GM18870 (cell line): ENCODE results near the gene SKOR1.

Experiments
- ATAC-seq: cut with Tn5 transposase; IDR thresholded peaks from one replicate; pipeline ENCODE4 v1.9.1; 2021; ENCODE audit warnings: moderate library complexity; ENCODE audit not compliant: unreplicated experiment

SKOR1 gene, protein sequence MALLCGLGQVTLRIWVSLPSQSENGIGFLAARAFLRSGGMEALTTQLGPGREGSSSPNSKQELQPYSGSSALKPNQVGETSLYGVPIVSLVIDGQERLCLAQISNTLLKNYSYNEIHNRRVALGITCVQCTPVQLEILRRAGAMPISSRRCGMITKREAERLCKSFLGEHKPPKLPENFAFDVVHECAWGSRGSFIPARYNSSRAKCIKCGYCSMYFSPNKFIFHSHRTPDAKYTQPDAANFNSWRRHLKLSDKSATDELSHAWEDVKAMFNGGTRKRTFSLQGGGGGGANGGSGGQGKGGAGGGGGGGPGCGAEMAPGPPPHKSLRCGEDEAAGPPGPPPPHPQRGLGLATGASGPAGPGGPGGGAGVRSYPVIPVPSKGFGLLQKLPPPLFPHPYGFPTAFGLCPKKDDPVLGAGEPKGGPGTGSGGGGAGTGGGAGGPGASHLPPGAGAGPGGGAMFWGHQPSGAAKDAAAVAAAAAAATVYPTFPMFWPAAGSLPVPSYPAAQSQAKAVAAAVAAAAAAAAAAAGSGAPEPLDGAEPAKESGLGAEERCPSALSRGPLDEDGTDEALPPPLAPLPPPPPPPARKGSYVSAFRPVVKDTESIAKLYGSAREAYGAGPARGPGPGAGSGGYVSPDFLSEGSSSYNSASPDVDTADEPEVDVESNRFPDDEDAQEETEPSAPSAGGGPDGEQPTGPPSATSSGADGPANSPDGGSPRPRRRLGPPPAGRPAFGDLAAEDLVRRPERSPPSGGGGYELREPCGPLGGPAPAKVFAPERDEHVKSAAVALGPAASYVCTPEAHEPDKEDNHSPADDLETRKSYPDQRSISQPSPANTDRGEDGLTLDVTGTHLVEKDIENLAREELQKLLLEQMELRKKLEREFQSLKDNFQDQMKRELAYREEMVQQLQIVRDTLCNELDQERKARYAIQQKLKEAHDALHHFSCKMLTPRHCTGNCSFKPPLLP

DNA sequence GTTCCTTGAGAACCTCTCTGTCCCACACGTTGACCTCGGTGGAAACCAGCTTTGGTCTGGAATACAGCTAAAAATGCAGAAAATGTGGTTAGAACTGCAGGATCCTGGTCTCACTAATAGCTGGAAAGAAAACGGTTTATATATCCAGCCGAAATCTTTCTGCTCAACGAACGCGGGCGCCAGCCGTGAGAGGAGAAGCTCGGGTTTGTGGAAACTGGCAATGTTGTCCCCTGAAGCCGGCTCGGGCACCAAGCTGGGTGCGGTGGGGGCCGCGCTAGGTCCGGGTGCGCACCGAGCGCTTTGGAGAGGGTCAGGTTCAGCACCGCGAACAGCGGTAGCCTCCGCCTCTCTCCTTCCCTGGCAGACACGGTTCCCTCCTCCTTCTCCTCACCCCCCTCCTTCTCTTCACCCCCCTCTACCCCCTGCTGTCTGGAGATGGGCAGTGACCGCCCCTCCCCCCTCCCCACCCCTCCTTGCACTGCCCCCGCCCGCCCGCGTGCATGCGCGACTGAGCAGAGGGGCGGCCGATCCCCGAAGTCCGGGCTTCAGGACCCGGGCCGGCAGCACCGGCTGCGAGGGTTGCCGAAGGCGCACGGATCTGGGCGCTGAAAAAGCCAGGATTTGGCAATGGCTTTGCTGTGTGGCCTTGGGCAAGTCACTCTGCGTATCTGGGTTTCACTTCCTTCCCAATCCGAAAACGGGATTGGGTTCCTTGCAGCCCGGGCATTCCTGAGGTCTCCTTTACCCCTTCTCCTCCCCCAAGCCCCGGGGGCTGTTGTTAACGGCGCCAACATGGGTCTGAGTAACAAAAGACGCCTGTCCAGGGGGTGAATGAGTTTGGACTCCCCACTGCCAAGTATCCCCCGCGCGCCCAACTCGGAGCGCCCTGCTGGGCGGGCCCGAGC, at the start of gene SKOR1:
SKOR1 (plus strand) TSS at position 534 of the 905 bp plus-strand sequence; CDS start at position 628, 94 bp downstream.
- ATAC-seq = no peak

DNA sequence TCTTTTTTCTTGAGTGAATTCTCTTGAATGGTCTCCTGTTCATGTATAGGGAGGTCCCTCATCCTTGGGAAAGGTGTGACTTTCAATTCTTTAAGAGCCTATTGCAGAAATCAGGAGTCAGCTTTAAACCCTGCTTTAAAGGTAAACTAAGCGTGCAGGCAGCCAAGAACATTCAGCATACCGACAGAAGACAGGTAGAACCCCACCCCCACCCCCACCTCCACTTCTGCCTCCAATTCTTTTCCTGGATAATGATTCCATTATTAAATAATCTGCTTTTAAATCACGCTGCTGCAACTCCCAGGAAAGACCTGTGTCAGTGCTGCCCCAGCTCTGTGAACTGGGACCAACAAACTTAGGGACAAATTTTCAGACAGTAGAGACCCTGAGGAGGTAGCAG, 49.3 kb upstream of the SKOR1 start:
- no peak for ATAC-seq

DNA sequence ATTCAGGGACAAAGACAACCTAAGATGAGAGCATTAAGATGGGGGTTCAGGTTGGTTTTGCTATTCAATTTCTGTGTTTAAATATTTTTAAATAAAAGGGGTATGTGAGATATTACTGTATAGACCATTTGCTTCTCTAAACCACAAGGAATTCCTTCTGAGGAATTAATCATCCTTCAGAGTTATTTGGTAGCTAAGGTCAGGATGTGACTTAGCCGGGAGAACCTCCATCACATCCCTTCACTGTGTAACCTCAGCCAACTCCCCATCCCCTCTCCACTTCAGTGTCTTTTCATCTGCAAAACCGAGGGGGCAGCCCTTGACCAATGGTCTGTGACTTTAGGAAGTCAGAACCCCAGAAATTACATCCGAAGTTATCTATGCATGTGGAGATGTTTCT, 48.7 kb upstream of the SKOR1 start:
- no peak for ATAC-seq

DNA sequence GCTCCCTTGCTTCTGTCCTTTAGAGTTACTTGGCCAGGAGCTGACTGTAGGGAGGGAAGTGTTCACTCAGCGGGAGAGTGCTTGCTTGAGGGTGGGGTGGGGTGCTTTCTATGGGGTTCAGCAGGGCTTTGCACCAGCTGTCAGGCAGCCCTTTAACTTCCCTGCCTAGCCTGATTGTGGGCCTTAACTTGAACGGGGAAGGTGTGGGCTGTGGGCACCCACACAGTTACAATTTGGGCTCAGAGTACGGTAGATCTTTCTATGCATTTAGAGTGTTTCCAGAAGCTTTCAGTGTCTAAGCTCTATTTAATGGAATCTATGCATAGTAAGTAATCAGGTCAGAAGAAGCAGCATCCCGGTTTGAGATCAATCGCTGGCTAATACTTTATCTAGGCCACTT, 48.2 kb upstream of the SKOR1 start:
- no peak for ATAC-seq

DNA sequence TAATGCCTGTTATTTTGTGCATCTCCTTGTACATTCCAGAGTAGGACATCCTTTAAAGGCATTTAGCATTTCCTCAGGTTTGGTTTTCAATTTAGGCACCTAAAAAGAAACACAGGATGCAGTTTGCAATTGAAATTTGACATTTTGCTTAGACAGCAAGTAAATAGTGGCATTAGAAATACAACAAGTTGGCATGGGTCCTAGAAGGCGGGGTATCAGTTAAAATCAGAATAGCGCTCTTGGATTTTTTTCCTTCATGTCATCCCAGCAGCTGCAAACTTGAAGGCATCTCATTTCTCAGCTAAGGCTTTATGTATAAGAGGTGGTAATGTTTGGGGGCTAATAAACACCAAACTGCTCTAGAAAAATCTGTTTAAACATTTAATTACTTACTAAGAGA, 47.5 kb upstream of the SKOR1 start:
- ATAC-seq = no peak

DNA sequence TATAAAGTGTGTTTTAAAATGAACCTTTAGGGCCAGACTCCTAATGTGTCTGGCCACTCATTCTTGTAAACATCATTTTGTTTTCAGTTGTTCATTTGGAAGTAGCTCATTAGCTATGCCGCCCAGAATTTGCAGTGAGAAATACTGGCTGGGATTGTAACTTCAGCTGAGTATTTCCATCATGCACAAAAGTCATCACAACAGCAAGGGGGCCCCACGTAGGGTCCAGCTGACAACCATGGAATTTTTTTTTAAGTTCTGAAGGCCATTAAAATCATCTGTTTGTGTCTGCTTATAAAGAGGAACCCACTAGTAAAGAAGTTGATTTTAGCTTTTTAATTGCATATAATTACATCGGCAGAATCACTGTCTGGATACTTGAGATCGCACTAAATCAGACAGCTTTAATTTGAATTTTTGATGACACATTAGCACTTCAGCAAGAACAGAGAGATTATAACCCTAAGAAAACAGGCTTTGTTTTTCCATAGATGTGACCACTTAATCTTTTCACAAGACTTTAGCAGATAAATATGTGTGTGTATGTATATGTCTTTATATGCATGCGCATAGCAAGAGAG, 46.3 kb upstream of the SKOR1 start:
- no peak for ATAC-seq

DNA sequence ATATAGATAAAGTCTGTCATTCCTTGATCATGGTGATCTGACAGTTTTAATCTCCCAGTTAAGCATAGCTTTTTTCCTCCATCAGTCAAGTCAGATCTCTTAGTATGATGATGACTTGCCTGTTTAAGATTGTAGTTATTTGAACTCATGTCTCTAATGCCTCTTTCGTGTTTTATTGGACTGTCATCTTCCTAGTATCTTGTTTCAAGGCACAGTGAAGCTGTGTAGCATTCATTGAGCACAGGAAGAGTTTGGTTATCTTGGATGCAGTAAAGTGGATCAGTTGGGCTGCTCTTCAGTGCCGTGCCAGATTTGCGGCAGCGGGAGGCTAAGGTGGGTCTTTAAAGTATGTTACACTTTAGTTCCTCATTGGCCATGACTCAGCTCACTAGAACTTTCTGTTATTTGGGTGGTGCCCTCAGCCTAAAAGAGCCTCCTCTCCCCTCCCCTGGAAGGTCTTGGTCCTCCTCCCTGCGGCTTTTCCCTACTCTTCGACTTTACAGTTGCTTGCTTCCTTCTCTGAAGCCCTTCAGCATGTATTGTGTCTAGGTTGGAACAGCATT, 45.7 kb upstream of the SKOR1 start:
- ATAC-seq = no peak

DNA sequence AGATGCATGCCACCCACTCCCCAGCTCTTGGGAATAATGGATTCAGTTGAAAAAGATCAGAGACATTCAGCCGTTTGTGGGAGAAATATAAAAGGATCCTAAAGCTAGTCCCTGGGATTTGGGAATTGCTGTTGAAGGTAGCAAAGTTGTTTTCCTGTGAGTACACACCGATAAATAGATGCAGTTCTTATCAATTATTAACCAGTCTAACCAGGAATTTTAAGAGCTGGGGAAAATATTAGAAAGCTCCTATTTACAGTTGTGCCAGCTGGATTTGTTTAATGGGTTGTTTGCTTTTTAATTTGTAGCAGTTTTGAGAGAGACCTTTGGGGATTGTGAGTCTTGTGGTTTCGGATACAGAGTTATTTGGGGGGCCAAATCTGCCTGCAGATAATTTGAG, 44.2 kb upstream of the SKOR1 start:
- ATAC-seq = no peak

DNA sequence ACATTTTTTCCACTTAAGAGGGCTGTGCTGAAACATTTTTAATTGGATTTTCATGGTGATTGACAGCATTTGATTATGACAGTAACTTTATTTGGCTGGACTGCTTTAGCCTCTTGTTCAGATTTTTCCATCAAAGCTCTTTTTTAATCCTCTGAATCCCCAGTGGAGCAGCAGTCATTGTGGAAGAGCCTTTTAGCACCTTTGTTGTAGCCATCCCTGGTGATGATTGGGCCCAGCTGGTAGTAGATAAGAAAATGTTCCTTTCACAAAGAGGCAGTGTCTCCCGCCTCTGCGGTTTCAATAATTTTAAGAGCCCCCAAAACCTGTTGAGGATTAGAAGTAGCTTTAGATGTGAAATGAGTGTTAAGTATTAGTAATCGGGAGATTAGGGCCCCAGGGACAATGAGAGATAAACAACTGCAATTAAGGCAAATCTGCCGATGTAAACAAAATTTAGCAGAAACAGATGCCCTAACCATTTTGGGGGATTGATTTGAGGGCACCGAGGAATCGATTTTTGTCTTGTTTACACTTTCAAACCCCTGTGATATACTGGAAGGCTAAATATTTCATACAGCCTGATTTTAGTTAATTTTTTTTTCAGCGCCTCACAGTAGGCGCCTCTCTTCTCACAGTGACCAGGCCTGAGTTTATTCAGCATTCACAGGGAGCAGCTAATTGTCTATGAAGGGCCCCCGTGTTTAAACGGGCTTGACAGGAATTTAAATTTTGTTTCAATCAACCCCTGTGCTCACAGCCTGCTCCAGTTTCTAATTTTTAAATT, 43.2 kb upstream of the SKOR1 start:
- ATAC-seq = no peak

DNA sequence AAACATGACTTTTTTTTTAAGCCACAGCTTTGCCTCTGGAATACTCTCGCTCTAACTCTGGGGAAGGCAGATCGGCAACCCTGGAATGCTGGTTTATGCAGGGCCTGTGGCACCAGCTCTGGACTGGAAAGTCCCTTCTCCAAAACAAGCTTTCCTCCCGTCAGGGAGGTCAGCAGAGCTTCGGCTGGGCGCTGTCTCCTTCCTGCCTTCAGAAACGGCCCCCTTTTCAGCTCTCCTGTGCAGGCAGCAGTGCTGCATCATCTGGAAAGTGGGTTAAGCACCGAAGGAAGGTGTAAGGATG, 42.7 kb upstream of the SKOR1 start:
- no peak for ATAC-seq

DNA sequence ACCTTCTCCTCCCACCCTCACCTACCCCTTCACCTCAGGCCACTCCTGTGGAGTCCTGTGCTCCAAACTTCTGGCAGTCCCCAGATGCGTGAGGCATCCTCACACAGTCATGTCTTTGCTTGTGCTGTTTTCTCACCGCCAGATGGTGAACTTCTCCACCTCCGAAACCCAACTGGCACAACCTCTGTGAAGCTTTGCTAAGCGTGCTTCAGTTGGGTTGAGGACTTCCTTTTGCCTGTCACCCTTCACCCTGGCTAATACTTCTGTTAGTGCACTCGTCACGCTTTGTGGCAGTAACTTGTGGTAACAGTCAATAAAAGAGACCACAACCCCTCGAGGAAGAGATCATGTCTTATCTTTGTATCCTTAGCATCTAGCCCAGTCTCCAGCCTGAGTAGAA, 42.0 kb upstream of the SKOR1 start:
- ATAC-seq = no peak

DNA sequence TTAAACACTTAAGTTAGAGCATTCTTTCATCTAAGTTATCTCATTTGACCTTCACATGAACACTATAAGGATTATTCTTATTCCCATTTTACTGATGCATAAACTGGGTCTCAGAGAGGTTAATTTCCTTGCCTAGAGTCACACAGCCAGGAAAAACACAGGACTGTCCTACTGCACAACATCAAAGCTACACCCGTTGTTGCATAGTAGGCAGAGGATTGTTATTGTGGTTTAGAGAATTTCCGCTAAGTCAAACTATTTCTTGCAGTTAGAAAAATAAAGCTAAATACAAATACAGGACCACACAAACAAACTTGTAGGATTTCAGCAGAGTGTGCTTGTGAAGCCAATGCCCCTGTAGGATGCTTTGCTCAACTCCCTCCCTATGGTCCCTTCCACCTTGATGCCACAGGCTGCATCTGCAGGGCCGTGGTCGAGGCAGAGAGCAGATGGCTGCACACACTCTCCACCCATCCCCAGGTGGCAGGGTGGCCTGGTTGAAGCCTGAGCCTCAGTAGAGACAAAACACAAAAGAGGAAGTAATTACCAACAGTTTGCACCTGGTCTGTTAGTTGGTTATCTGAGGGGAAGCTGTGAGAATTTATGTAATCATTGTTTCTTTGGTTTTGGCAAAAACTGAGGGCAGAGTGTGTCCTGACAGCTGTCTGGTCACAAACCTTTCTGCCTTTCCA, 41.1 kb upstream of the SKOR1 start:
- peak; percentile 76 for ATAC-seq

DNA sequence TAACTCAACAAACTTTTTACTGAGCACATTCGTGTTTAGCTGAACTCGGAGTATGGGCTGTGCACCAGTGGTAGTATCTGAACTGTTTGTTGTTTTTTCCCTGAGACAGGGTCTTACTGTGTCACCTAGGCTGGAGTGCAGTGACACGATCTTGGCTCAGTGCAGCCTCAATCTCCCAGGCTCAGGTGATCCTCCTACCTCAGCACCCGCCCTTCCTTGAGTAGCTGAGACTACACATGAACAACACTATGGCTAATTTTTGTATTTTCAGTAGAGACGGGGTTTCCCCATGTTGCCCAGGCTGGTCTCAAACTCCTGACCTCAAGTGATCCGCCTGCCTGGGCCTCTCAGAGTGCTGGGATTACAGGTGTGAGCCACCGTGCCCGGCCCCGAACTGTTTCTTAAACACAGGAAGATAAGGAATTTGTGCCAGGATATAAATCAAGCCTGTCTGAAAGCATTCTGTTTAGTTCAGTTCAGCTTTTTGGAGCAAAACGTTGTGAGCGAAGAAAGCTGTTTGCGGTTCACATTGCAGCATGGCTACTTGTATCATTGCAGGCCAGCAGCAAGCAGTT, 40.4 kb upstream of the SKOR1 start:
- no peak for ATAC-seq

DNA sequence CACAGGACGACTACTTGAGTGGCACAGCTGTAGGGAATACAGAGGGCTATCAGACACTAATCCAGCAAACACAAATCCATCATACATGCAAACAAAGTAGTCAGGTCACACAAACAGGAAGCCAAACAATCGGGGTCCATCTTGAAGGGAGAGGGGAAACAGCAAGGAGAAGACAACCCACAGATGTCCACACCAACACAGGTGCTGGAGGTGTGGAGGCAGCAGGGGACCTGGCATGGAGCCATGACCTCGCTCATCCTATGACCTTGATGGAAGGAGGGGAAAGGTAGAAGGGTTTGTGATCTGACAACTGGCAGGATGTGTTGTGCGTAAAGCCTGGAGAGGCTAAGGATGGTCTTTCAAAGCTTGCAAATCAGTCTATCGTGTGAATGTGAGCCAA, 39.9 kb upstream of the SKOR1 start:
- ATAC-seq = no peak

DNA sequence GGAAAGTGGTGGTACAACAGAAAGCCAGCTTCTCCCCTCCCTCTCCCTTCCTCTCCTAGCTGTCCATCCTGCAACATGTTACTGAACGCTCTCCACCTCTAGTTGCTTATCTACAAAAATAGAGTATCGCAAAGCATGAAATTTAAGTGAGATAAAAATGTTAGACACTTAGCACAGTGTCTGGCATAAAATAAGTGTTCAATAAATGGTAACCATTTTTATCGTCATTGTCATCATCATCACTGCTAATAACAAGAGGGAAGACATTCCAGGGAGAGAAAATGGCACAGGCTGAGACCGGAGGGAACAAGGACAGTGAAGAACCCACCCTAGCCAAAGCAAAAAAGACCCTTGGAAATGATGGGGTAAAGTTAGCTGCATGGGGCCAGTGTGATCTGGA, 38.7 kb upstream of the SKOR1 start:
- no peak for ATAC-seq

DNA sequence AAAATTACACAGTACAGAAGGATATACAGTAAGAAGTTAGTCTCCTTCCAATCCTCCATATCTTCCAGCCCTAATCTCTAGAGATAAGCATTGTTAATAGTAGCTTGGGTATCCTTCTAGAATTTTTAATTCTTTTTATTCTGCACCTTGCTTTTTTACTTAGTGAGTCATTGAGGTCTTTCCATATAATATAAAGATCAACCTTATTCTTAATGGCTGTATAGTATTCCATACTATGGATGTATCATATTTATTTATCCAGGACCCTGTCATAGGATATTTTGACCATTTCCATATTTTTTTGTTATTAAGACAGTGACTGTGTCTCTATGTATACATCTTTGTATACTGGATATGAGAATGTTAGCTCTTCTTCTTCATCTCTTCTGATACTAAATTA, 36.3 kb upstream of the SKOR1 start:
- ATAC-seq = no peak

DNA sequence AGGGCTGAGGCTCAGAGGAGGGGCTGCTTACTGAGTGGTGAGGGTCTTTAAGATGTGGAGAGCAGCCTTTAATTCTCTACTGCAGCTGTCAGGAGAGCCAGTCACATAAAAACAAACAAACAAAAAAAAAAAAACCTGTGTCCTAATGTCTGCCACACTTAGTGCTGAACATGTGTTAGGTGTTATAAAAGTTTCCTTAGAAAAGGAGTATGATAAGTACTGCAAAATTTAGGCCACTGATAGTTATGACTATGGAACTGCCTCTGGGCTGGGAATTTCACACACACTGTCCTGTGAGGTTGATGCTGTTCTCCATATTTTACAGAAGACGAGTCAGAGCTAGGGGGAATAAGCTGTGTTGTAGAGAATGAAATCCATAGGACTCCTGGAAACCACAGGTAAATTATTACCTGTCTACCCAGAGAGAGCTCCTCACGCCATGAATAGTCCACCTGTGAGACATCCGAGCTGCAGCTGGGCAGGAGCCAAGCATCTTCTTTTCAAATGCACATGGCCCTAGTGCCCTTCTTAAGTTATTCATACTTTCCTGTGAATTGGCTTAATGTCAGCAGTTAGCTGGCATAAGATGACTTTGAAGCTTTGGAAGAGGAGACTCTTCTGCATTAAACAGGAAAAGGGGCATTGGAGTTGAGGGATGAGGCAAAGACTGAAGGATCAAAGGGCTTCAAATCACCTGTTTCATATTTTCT, 34.5 kb upstream of the SKOR1 start:
- ATAC-seq = no peak
